ENCODE results near the gene ADAMTS19. TPM values are rescaled to one million over a fixed set of nuclear protein-coding genes. Genes with fewer than 3 reads are reported as not detected.

The ADAMTS19 gene
- total RNA-seq, 1 experiment from 2014 or later, result 20.3 TPM

- no CpG with 5 or more reads among the region's 2 CpGs for WGBS (ENCODE audit: extremely low coverage, insufficient read length, low lambda C conversion rate)
- H3K79me2 ChIP-seq (ENCODE audit: insufficient read depth, low read length), result no peaks in the 10 kb centered on the region
- H3T11ph ChIP-seq (ENCODE audit: low read length), result no peak overlapping the region
- no peaks in the 10 kb centered on the region for H3K9me3 ChIP-seq (ENCODE audit: control insufficient read depth, low read depth, low read length)
- no peak overlapping the region for H4K8ac ChIP-seq (replicated peaks; ENCODE audit: insufficient read length, low read depth, low read length)
- TF ChIP-seq, protein P1, sequence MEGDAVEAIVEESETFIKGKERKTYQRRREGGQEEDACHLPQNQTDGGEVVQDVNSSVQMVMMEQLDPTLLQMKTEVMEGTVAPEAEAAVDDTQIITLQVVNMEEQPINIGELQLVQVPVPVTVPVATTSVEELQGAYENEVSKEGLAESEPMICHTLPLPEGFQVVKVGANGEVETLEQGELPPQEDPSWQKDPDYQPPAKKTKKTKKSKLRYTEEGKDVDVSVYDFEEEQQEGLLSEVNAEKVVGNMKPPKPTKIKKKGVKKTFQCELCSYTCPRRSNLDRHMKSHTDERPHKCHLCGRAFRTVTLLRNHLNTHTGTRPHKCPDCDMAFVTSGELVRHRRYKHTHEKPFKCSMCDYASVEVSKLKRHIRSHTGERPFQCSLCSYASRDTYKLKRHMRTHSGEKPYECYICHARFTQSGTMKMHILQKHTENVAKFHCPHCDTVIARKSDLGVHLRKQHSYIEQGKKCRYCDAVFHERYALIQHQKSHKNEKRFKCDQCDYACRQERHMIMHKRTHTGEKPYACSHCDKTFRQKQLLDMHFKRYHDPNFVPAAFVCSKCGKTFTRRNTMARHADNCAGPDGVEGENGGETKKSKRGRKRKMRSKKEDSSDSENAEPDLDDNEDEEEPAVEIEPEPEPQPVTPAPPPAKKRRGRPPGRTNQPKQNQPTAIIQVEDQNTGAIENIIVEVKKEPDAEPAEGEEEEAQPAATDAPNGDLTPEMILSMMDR (conservative IDR thresholded peaks at IDR 0.05), result no peak
- no peak overlapping the region for H3K56ac ChIP-seq (ENCODE audit: insufficient read length, low read depth, low read length)
- no peak overlapping the region for H4K5ac ChIP-seq (ENCODE audit: insufficient read length, low read depth, low read length)
- no peak overlapping the region for H2BK20ac ChIP-seq (ENCODE audit: low read depth, low read length, poor library complexity, severe bottlenecking)
- H3K4me1 Mint-ChIP-seq, result peaks cover 16 to 19% of the 10 kb centered on the region in 2 experiments
- peaks cover 5% of the 10 kb centered on the region; the same call in 1 of the 2 replicates for H3K4me1 ChIP-seq (ENCODE audit: insufficient read depth, low read length)
- no peak for DNase-seq
- H3K14ac ChIP-seq (ENCODE audit: insufficient read depth, low read length), result no peak overlapping the region
- H3K9me3 Mint-ChIP-seq, result peaks cover 2 to 12% of the 10 kb centered on the region in 2 experiments; a peak in 4 of 5 replicates
- no peak overlapping the region for H3K9ac ChIP-seq (ENCODE audit: extremely low read depth, insufficient read length, low read length)
- H2BK5ac ChIP-seq (ENCODE audit: insufficient read length, low read length), result no peak overlapping the region
- no peak overlapping the region for H2AFZ ChIP-seq (ENCODE audit: low read length)
- H3K23ac ChIP-seq (ENCODE audit: insufficient read length, low read depth, low read length), result no peak overlapping the region
- H3K79me1 ChIP-seq (ENCODE audit: insufficient read depth, low read depth, low read length, poor library complexity, severe bottlenecking), result no peaks in the 10 kb centered on the region
- H3K18ac ChIP-seq (ENCODE audit: insufficient read length, low read depth, low read length), result no peak overlapping the region
- H2BK120ac ChIP-seq (ENCODE audit: low read depth, low read length, poor library complexity, severe bottlenecking), result no peak overlapping the region
- H3K27ac ChIP-seq (ENCODE audit: insufficient read length, low read depth, low read length), result no peak overlapping the region
- H3K4ac ChIP-seq (ENCODE audit: low read depth, low read length), result no peak overlapping the region
- H4K20me1 ChIP-seq (ENCODE audit: control insufficient read depth, insufficient read depth, insufficient read length), result no peaks in the 10 kb centered on the region
- H3K4me2 ChIP-seq (ENCODE audit: insufficient read depth, insufficient read length, low read length), result no peak overlapping the region
- no peaks in the 10 kb centered on the region for H3K23me2 ChIP-seq (ENCODE audit: insufficient read length, low read depth, low read length, poor library complexity, severe bottlenecking)
- H3K27me3 Mint-ChIP-seq (ENCODE audit: low read depth), result 0 out of 2 replicates have a peak, but pooled peaks cover 2% of the 10 kb centered on the region
- peaks cover 0 to 9% (median 0%) of the 10 kb centered on the region in 3 experiments; a peak in 1 of 7 replicates for H3K36me3 Mint-ChIP-seq (ENCODE audit: insufficient read depth in 1 of 3, low read depth in 3 of 3)
- no peak overlapping the region for H4K91ac ChIP-seq (ENCODE audit: insufficient read length, low read depth, low read length)
- H2BK12ac ChIP-seq (ENCODE audit: insufficient read length, low read depth, low read length), result no peak overlapping the region
- no peak overlapping the region for H3K4me3 Mint-ChIP-seq
- H2BK15ac ChIP-seq (ENCODE audit: low read depth, low read length), result no peak overlapping the region
- no peaks in the 10 kb centered on the region for H3K27me3 ChIP-seq (ENCODE audit: insufficient read depth, low read length)
- no peak overlapping the region for H2AK5ac ChIP-seq (ENCODE audit: insufficient read length, low read length)
- H3K27ac Mint-ChIP-seq, result no peak overlapping the region
Observed at GRCh38 chr5:129412721-129413120, 47.4 kb upstream of the ADAMTS19 start.
